ENCODE results near the gene CORO2A.
"Not testable (repeated sequence)": the region's sequence is repeated elsewhere in the genome, so short reads cannot be mapped to it uniquely, and the experiment has no call there.

Gene CORO2A

DNA sequence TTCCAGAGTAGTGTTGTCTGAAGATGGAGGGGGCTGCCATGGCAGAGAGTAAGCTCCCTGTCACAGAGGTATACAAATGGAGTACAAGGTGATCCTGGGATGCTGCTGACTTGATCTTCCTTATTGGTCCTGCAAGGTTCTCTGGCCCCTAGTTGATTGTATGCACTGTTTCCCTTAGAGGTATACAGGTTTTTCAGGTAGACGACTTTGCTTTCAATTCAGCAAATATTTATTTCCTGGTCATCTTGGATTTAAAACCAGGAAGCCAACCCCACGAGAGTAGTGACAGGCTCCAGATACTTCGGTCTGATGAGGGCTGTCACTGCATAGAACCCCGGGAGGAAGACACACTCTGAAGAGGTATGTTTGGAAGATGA lies 56.9 kb downstream of the CORO2A start:
- DNase-seq: no peak

DNA sequence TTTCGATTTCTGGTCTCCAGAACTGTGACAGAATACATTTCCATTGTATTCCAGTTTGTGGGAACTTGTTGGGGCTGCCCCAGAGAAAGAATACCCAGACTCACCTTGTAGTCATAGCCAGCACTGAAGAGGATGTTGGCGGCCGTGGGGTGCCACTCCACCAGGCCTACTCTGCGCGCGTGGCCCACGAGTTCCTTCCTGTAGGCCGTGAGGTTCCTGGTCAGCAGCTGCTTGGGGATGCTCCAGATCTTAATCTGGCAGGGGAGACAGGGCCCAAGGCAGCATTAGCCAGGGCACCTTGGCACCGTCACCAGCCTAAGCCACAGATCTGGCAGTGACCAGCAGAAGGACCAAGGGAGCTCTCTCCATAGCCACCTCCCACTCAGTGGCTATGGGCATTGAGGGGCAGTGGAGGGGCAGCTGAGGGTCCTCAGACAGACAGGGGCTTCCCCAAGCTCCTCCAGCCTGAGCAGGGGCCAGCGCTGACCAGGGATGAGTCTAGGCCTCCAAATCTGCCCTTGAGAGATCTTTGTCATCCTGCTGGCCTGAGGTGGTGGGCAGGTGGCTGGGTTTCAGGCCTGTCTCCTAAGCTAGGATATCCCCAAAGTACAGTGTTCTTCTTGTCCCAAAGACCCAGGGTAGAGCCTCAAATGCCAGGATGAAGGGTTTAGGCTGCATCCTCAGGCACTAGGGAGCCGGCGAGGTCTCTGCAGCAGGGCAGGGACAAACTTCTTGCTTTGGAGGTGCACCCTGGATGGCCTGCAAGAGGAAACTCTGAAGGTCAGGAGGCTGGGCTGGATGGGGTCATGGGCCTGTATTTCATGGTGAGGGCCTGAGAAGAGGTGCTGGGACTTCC lies 57.5 kb downstream of the CORO2A start:
- no peak for DNase-seq

- DNase-seq: no peak
Observed at GRCh38 chr9:98132806-98133631, 59.4 kb downstream of the CORO2A start.

- no peak for DNase-seq
Observed at GRCh38 chr9:98132158-98132557, 60.3 kb downstream of the CORO2A start.

DNA sequence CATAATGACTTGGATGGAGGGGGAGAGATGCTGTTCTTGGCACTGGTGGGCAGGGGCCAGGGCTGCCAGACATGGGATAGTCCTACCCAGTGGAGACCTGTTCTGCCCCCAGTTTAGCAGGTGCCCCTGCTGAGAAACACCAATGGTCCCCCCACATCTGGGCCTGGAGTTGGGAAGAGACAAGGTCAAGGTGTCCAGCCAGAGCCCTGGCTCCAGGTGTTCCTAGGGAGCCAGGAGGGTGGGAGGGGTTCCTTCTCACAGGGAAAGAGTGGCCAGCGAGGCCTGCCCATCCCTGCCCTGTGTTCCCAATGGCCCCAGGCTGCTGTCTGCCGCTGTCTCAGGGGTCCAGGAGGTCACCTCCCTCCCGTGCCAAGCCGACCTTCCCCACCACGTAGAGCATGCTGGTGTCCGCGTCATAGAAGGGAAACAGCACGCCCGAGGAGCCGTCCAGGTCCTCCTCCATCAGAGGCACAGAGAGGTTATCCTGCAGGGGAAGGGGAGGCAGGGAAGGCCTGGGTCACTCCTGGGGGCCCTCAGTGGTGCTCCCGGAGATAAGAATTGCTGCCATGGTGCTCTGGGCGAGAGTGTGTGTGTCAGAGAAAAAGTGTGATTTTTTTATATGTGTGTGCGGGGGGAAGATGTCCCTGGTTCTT lies 61.7 kb downstream of the CORO2A start:
- no peak for DNase-seq

GRCh38 chr9:98130060-98130459 lies 62.4 kb downstream of the CORO2A start:
- DNase-seq: not testable (repeated sequence)

- no peak for DNase-seq
Observed at GRCh38 chr9:98129451-98129881, 63.0 kb downstream of the CORO2A start.

DNA sequence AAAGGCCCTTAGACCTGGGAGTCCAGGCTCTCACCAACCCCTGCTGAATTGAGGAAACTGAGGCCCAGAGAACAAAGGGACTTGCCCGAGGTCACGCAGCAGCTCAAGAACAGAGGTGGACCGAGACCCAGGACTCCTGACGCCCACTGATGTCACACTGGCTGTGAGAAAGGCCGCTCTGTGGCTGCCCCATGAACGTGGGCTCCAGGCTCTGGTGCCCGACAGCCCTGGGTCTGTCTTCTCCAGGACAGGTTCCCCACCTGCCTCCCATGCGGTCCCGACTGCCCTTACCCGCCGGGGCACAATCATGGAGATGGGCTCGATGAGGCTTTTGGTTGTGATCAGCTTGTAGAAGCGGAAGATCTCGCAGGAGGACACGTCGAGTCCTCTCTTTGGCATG lies 64.1 kb downstream of the CORO2A start:
- no peak for DNase-seq

DNA sequence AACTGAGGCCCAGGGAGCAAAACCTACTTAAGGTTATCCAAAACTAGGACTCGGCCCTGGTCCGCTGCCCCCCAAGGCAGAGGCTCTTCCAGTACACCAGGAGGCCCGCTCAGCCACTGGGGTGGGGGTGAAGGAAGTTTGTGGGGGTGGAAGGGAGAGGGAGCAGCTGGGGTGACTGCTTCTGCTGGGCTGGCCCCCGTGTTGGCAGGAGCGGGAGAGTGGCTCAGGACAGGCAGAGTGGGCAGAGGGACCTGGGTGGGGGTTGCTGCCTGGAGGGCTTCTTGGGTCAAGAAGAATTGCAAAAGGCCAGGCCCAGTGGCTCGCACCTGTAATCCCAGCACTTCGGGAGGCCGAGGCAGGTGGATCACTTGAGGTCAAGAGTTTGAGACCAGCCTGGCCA lies 65.2 kb downstream of the CORO2A start:
- no peak for DNase-seq

- no peak for DNase-seq
Observed at GRCh38 chr9:98124637-98125426, 67.6 kb downstream of the CORO2A start.

DNA sequence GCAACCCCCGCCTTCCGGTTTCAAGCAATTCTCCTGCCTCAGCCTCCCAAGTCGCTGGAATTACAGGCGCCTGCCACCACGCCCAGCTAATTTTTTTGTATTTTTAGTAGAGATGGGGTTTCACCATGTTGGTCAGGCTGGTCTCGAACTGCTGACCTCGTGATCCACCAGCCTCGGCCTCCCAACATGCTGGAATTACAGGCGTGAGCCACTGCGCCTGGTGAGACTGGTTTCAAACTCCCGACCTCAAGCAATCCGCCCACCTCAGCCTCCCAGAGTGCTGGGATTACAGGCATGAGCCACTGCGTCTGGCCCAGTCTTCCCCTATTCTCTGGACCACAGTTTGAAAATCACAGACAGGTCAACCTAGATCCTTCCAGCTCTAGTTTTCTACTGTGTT lies 68.3 kb downstream of the CORO2A start:
- DNase-seq: not testable (repeated sequence)

DNA sequence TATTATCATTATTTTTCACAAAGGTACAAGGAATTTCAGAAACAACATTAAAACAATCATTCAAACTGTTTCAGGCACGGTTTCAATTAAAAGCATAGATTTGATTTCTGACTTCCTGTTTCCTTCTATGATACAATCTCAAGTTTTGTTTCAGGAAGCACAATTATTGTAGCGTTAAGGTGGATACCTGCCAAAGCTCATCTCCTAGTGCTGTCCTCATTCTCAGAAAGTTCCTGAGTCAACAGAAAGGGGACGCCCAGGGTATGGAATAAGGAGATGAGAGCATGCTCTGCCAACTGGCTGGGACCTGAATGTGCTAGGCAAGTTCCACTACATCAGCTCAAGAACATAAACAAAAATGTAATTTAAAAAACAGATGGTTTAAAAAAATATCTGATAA lies 71.4 kb downstream of the CORO2A start:
- no peak for DNase-seq

DNA sequence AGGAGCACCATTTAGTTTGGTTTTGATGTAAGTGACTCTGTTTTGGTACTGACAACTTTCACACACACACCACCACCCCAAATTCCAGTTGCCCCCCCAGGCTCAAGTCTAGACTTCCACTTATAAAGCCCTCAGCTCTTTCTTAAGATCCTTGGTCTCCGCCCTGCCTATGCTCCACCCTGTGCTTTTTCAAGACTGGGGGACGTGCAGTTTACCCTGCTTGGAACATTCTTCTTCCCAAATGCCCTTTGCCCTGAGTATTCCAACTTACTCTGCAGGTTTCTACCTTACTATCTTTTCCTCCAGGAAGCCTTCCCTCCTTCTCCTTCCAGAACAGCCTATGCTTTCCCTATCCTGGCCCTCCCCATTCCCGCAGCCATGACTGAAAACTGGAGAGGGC lies 72.0 kb downstream of the CORO2A start:
- no peak for DNase-seq

GRCh38 chr9:98118640-98119601 lies 73.5 kb downstream of the CORO2A start, which contains the start of gene TRIM14:
Gene TRIM14, minus strand, starts transcription at chr9:98119222. Its CDS starts 34 bp downstream, at chr9:98119188.
- DNase-seq: peak; percentile 89

GRCh38 chr9:98117984-98118639 lies 74.3 kb downstream of the CORO2A start:
- DNase-seq: peak; percentile 70

- not testable (repeated sequence) for DNase-seq
Observed at GRCh38 chr9:98117097-98117496, 75.3 kb downstream of the CORO2A start.

DNA sequence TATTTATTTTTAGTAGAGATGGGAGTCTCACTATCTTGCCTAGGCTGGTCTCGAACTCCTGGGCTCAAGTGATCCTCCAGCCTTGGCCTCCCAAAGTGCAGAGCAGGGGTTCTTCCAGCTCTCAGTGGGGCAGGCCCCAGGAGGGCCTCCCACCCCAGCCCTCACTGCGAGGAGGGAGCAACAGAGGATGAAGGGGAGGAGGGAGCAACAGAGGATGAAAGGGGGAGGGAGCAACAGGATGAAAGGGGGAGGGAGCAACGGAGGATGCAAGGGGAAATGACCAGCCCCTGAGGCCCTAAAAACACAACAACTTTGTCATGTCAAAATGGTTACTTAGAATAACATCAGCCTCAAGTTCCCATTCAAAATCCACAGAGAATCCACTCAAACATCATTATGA lies 83.4 kb downstream of the CORO2A start:
- DNase-seq: no peak

GRCh38 chr9:98108531-98109031 lies 83.9 kb downstream of the CORO2A start:
- DNase-seq: no peak

DNA sequence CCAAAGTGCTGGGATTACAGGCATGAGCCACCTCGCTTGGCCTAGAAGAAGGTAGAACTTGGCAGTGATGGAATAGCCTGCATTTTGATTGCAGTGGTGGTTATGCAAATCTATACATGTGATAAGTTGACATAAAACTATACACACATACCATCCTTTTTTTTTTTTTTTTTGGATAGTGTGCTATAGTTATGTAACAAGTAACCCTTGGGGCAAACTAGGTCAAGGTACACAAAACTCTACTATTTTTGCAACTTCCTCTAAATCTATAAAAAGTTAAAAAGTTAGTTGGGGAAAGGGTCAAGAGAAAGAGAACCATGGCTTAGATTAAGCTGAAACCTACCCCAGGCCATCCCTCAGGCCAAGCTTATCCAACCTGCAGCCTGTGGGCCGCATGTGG lies 84.5 kb downstream of the CORO2A start:
- DNase-seq: no peak

DNA sequence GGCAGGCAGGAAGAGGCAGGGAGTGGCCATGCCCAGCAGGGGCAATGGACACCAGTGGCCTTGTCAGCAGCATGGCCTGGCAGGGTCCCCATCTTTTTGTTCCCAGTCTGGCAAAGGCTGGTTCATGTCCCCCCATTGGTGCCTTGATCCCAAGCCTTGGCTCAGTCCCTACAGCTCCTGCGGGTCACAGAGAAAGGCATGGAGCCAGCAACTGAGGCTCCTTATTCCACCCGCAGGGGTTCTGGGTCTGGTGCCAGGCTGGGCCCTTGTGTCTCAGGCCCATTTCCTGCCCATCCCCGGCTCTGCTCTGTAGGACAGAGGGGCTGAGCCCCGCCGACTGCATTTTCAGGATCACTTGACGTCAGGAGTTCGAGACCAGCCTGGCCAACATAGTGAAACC lies 87.4 kb downstream of the CORO2A start:
- no peak for DNase-seq

DNA sequence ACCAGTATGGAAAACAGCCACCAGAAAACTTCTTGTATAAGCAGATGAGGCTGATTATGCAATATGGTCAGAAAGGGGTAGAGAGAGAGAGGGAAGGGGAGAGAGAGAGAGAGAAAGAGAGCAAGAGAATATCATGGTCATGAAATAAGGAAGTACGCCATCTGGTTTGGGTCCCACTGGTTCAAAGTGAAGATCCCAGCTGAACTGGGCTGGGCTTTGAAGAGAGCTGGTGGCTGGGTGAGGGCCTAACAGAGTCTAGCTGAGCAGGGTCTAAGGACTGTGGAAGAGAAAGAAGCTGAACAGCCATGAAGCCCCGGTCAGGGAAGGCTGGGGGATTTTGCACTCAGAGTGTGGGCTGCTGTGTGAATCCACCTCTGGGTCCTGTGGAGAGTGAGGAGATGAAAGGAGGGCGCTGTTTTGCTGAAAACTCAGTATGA lies 88.0 kb downstream of the CORO2A start:
- DNase-seq: no peak

Data from 8988T (cell line).